Neural progenitor cell (in vitro differentiated cells): ENCODE data around the gene COL15A1. TPM values are rescaled to one million over a fixed set of nuclear protein-coding genes. Genes with fewer than 3 reads are reported as not detected.

Source experiments
- DNase-seq: peaks from one replicate; pipeline ENCODE4 v3.0.0-alpha.2; 2016; ENCODE audit warnings: low spot score
- H2AFZ ChIP-seq: fragments of 200-600 bp; sonication (generic); replicated peaks from 2 replicates; pipeline ENCODE4 v1.6.1; 2016; ENCODE audit warnings: antibody characterized with exemption
- H3F3A ChIP-seq: fragments of 200-600 bp; sonication (generic); 2 replicates; pipeline ENCODE4 v1.6.1; 2016; ENCODE audit warnings: antibody characterized with exemption, low read depth
- H3K27ac ChIP-seq: fragments of 200-600 bp; sonication (generic); 2 replicates; pipeline ENCODE4 v1.5.1; 2016; ENCODE audit warnings: mild to moderate bottlenecking
- H3K27me3 ChIP-seq: fragments of 200-600 bp; sonication (generic); 2 replicates; pipeline ENCODE4 v1.6.1; 2016; ENCODE audit warnings: mild to moderate bottlenecking, moderate library complexity
- H3K36me3 ChIP-seq: fragments of 200-600 bp; sonication (generic); 2 replicates; pipeline ENCODE4 v1.5.1; 2016
- H3K4me1 ChIP-seq: fragments of 200-600 bp; sonication (generic); 2 replicates; pipeline ENCODE4 v1.6.1; 2016; ENCODE audit warnings: mixed run types
- H3K4me2 ChIP-seq: fragments of 200-600 bp; sonication (generic); 2 replicates; pipeline ENCODE4 v1.6.1; 2016
- H3K4me3 ChIP-seq: fragments of 200-600 bp; sonication (generic); 2 replicates; pipeline ENCODE4 v1.5.1; 2016
- H3K79me2 ChIP-seq: fragments of 200-600 bp; sonication (generic); 2 replicates; pipeline ENCODE4 v1.6.1; 2016; ENCODE audit warnings: low read depth
- H3K9ac ChIP-seq: fragments of 200-600 bp; sonication (generic); 2 replicates; pipeline ENCODE4 v1.6.1; 2016
- H3K9me3 ChIP-seq: fragments of 200-600 bp; sonication (generic); 2 replicates; pipeline ENCODE4 v1.5.1; 2016; ENCODE audit warnings: low read depth
- H4K20me1 ChIP-seq: fragments of 200-600 bp; sonication (generic); 2 replicates; pipeline ENCODE4 v1.6.1; 2016; ENCODE audit warnings: low read depth
- H3K27ac Mint-ChIP-seq: 3 replicates; pipeline ENCODE4 v1.8.0; 2021; ENCODE audit warnings: mixed read lengths
- H3K27me3 Mint-ChIP-seq: 2 replicates; pipeline ENCODE4 v1.8.0; 2022; ENCODE audit warnings: low read depth, mild to moderate bottlenecking, inconsistent platforms, moderate library complexity, mixed read lengths; ENCODE audit not compliant: insufficient read depth
- H3K36me3 Mint-ChIP-seq: 3 replicates; pipeline ENCODE4 v1.8.0; 2021; ENCODE audit warnings: mixed read lengths
- H3K4me1 Mint-ChIP-seq: 3 replicates; pipeline ENCODE4 v1.8.0; 2021; ENCODE audit warnings: mixed read lengths
- H3K4me3 Mint-ChIP-seq: 3 replicates; pipeline ENCODE4 v1.8.0; 2021; ENCODE audit warnings: mild to moderate bottlenecking, moderate library complexity, mixed read lengths
- H3K9me3 Mint-ChIP-seq: 3 replicates; pipeline ENCODE4 v1.8.0; 2020; ENCODE audit warnings: mixed read lengths
- EZH2 ChIP-seq: fragments of 200-600 bp; sonication (generic); IDR thresholded peaks from 2 replicates; pipeline ENCODE4 v1.6.1; 2017; ENCODE audit warnings: antibody characterized with exemption, mild to moderate bottlenecking, moderate library complexity
- EZH2phosphoT487 ChIP-seq: fragments of 200-600 bp; sonication (generic); IDR thresholded peaks from 2 replicates; pipeline ENCODE4 v1.6.1; 2017; ENCODE audit warnings: antibody characterized with exemption
- total RNA-seq: library from RNA; depleted of rRNA; stranded (reverse); fragments of >200 nt; gene quantifications from 2 replicates; pipeline ENCODE4 v1.2.3, GENCODE V29; 2015; ENCODE audit warnings: low replicate concordance
- TF ChIP-seq, protein P1 (sequence below): fragments of 200-600 bp; sonication (generic); IDR thresholded peaks from 2 replicates; pipeline ENCODE4 v1.5.1; 2017; ENCODE audit warnings: antibody characterized with exemption, mild to moderate bottlenecking

Gene COL15A1
- total RNA-seq, 1 donor from 2014 or later, result 3.2 TPM

DNA sequence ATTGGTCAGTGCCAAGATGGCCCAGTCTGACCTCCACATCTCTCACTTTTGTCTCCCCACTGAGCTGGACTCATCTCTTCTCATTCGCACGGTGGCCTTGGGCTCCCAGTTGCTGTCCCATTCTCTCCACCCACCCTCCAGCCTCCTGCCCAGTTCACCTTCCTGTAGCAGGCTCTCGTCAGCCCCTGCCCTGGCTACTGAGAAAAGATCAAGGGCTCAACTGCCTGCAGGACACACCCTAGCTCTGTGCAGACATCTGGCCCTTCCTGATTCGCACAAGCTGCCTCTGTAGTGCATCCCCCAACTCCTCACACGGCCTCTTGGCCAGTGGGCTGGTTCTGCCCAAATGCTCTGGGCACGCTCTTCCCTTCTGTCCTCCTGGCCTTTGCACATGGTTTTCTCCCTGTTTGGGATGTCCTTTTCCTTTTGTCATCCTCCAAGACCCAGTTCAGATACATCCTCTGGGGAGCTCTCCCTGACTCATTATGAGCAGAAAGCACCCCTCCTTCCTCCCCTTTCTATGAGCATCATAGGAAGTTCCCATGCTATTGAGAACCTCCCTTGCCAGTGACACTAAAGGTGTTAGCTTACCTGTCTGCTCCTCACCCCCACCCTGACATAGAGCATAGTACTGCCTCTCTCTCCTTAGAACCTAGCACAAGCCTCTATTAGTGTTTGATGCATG, 82.7 kb downstream of the COL15A1 start:
- Mint-ChIP-seq H3K27me3 (peaks cover 6% of the 10 kb centered on the region), H3K4me3 (no peak overlapping the region), H3K36me3 (no peaks in the 10 kb centered on the region), H3K9me3 (no peaks in the 10 kb centered on the region), H3K4me1 (no peaks in the 10 kb centered on the region), H3K27ac (no peak overlapping the region)
- H3K27me3 ChIP-seq, result no peaks in the 10 kb centered on the region
- H3K4me1 ChIP-seq, result no peaks in the 10 kb centered on the region
- no peaks in the 10 kb centered on the region for H4K20me1 ChIP-seq
- H3K4me3 ChIP-seq, result no peak overlapping the region
- H3K27ac ChIP-seq, result no peak overlapping the region
- no peaks in the 10 kb centered on the region for H3F3A ChIP-seq
- no peak for DNase-seq
- no peak overlapping the region for H3K9ac ChIP-seq
- TF ChIP-seq EZH2phosphoT487 (no peak), EZH2 (no peak)
- TF ChIP-seq, protein P1, sequence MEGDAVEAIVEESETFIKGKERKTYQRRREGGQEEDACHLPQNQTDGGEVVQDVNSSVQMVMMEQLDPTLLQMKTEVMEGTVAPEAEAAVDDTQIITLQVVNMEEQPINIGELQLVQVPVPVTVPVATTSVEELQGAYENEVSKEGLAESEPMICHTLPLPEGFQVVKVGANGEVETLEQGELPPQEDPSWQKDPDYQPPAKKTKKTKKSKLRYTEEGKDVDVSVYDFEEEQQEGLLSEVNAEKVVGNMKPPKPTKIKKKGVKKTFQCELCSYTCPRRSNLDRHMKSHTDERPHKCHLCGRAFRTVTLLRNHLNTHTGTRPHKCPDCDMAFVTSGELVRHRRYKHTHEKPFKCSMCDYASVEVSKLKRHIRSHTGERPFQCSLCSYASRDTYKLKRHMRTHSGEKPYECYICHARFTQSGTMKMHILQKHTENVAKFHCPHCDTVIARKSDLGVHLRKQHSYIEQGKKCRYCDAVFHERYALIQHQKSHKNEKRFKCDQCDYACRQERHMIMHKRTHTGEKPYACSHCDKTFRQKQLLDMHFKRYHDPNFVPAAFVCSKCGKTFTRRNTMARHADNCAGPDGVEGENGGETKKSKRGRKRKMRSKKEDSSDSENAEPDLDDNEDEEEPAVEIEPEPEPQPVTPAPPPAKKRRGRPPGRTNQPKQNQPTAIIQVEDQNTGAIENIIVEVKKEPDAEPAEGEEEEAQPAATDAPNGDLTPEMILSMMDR, result no peak
- H2AFZ ChIP-seq, result no peak overlapping the region
- H3K36me3 ChIP-seq, result no peaks in the 10 kb centered on the region
- no peaks in the 10 kb centered on the region for H3K9me3 ChIP-seq
- no peak overlapping the region for H3K4me2 ChIP-seq
- H3K79me2 ChIP-seq, result no peaks in the 10 kb centered on the region

DNA sequence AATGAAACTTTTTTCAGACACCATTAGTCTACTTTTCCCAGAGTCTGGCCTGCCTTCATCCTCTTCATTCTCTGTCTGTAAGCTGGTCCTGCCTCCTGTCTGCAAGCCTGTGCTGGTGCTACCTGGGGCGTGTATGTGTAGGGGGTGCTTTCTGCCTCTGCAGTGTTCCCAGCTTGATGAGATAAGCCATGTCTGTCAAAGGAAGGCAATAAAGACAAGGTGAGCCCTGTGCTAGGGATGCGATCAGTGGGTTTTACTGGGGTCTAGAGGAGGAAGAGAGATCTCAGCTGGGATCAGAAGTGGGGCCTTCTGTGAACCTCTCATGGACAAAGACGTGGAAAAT, 83.2 kb downstream of the COL15A1 start:
- Histone ChIP-seq H3K4me2 (no peak overlapping the region), H4K20me1 (no peaks in the 10 kb centered on the region), H3K4me3 (no peak overlapping the region), H3K27me3 (no peaks in the 10 kb centered on the region), H3F3A (no peaks in the 10 kb centered on the region), H3K9me3 (no peaks in the 10 kb centered on the region), H3K27ac (no peak overlapping the region), H3K79me2 (no peaks in the 10 kb centered on the region), H3K4me1 (no peaks in the 10 kb centered on the region), H3K36me3 (no peaks in the 10 kb centered on the region), H2AFZ (no peak overlapping the region), H3K9ac (no peak overlapping the region)
- H3K4me1 Mint-ChIP-seq, result no peaks in the 10 kb centered on the region
- DNase-seq, result no peak
- TF ChIP-seq, protein P1, result no peak
- TF ChIP-seq EZH2phosphoT487 (no peak), EZH2 (no peak)
- H3K27ac Mint-ChIP-seq, result peak overlapping the region; percentile 26
- H3K27me3 Mint-ChIP-seq, result peaks cover 6% of the 10 kb centered on the region
- no peak overlapping the region for H3K4me3 Mint-ChIP-seq
- H3K36me3 Mint-ChIP-seq, result no peaks in the 10 kb centered on the region
- H3K9me3 Mint-ChIP-seq, result no peaks in the 10 kb centered on the region

DNA sequence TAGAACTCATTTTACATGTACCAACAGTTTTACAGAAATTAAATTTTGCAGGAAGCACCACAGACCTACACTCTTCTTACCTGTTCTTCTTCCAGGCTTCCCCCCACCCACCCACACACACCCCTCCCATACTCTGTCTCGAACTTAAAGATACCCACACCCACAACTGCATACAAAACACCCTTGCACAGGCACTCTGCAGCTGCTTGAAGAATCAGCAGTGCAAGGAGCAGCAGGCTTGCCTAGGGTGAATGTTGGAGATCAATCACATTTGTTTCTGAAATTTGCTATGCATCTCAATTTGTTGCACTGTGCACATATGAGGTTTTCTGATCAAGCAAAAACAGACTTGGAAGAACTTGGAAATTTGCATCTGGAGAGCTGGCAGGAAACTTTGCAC, 83.7 kb downstream of the COL15A1 start:
- Mint-ChIP-seq H3K4me3 (no peak overlapping the region), H3K27me3 (peaks cover 6% of the 10 kb centered on the region), H3K36me3 (no peaks in the 10 kb centered on the region), H3K27ac (no peak overlapping the region), H3K4me1 (no peaks in the 10 kb centered on the region), H3K9me3 (no peaks in the 10 kb centered on the region)
- no peak overlapping the region for H3K4me3 ChIP-seq
- H2AFZ ChIP-seq, result no peak overlapping the region
- H3K27me3 ChIP-seq, result no peaks in the 10 kb centered on the region
- no peak overlapping the region for H3K4me2 ChIP-seq
- TF ChIP-seq, protein P1, result no peak
- TF ChIP-seq EZH2 (no peak), EZH2phosphoT487 (no peak)
- no peaks in the 10 kb centered on the region for H3F3A ChIP-seq
- no peaks in the 10 kb centered on the region for H3K9me3 ChIP-seq
- no peak overlapping the region for H3K27ac ChIP-seq
- no peaks in the 10 kb centered on the region for H4K20me1 ChIP-seq
- DNase-seq, result no peak
- H3K36me3 ChIP-seq, result no peaks in the 10 kb centered on the region
- no peaks in the 10 kb centered on the region for H3K4me1 ChIP-seq
- no peak overlapping the region for H3K9ac ChIP-seq
- H3K79me2 ChIP-seq, result no peaks in the 10 kb centered on the region
